CD1c-positive myeloid dendritic cell (primary cell): ENCODE measurements around the gene POLR3C.
"Not testable (repeated sequence)": the region's sequence is repeated elsewhere in the genome, so short reads cannot be mapped to it uniquely, and the experiment has no call there.

ENCODE experiments used
- DNase-seq: peaks from one replicate; pipeline ENCODE4 v3.0.0-alpha.2; 2016; ENCODE audit errors: extremely low spot score

The POLR3C gene

GRCh38 chr1:145823565-145824498 lies at the start of gene POLR3C, which contains the start of gene RNF115:
POLR3C (plus strand) TSS chr1:145824200; CDS start chr1:145825777, 1,577 bp downstream.
RNF115 (minus strand) TSS chr1:145824095; CDS start chr1:145823873, 222 bp downstream.
- DNase-seq, result peak; percentile 86

GRCh38 chr1:145777357-145778145 lies 46.4 kb upstream of the POLR3C start:
- DNase-seq, result no peak

DNA sequence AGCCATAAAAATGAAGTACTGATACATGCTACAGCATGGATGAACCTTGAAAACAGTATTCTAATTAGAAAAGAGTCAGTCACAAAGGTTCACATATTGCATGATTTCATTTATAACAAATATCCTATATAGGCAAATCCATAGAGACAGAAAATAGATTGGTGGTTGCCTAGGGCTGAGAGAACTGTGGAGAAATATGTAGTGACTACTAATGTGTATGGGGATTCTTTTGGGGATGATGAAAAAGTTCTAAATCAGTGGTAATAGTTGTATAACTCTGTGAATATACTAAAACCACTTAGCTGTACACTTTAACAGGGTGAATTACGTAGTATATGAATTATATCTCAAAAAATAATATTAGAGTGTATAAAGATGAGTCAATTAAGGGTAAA lies 45.9 kb upstream of the POLR3C start:
- no peak for DNase-seq

GRCh38 chr1:145782272-145783099 lies 41.5 kb upstream of the POLR3C start:
- no peak for DNase-seq

GRCh38 chr1:145784409-145784808 lies 39.6 kb upstream of the POLR3C start:
- no peak for DNase-seq

DNA sequence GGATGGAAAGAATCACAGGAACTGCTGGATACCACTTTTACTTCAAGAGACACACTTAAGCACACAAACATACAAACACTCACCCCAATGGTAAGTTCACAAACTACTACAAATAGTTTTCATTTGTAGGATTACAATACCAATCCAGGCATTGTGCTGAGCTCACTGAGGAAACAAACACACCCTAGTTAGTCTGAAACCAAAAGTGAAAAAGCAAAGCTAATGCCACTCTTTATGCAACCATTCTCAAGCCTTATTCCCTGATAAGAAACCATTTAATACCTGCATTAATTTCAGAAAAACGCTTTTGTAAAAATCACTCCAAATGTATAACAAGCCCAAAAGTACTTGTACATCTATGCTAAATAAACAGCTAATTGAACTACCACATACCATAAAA lies 38.5 kb upstream of the POLR3C start:
- DNase-seq, result no peak

GRCh38 chr1:145786271-145786670 lies 37.7 kb upstream of the POLR3C start:
- DNase-seq, result no peak

- no peak for DNase-seq
Measured at GRCh38 chr1:145788580-145788979, 35.4 kb upstream of the POLR3C start.

GRCh38 chr1:145791860-145792259 lies 32.1 kb upstream of the POLR3C start:
- DNase-seq, result not testable (repeated sequence)

DNA sequence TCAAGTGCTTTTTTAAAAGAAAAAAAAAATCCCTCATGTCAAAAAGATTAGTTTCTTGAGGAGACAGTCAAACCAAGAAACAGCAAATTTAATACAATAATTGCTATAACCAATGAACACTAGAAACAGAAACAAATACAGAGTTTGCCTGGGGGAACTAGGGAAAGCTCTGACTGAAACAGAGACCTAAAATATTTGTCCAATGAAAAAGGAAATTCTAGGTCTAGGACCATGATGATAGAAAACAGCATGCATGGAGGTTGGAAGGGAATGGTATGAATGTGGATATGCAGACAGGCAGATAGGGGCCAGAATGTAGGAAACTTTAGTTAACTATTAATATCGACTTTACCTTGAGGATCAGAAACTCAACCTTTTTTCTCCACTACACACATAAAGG lies 31.5 kb upstream of the POLR3C start:
- DNase-seq, result no peak

DNA sequence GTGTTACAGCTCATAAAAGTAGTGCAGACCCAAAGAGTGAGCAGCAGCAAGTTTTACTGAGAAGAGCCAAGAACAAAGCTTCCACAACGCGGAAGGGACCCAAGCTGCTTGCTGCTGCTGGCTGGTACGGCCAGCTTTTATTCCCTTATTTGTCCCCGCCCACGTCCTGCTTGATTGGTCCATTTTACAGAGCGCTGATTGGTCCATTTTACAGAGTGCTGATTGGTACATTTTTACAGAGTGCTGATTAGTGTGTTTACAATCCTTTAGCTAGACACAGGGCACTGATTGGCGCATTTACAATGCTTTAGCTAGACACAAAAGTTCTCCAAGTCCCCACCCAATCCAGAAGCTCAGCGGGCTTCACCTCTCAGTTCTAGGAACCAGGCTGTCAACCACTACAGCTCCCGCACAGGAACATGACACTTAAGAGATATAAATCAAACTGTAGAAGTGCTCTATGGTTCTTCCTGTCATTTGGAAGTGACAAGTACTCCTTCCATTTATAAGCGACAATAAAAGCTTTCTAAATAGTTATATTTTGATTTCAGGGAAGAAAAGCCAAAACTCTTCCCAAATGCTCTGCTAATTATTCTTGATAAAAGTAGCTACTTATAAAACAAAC lies 28.6 kb upstream of the POLR3C start:
- no peak for DNase-seq

DNA sequence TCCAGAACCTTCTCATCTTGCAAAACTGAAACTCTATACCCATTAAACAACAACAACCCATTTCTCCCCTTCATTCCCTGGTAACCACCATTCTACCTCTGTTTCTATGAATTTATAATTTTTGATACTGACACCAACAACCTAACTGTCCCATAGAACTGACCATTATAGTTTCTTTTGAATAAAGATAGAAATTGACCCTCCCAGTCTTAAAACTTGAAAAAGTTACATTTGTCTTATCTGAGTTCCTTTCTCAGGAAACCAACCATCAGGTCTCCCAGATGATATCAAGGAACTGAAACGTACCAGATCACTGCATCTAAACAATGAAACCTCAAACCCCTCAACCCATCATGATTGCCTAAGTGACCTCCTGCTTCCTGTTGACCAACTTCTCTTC lies 27.2 kb upstream of the POLR3C start:
- DNase-seq, result peak; percentile 8

GRCh38 chr1:145799806-145800205 lies 24.2 kb upstream of the POLR3C start:
- DNase-seq, result no peak

- peak; percentile 5 for DNase-seq
Measured at GRCh38 chr1:145804235-145805045, 19.6 kb upstream of the POLR3C start.

GRCh38 chr1:145805057-145805456 lies 18.9 kb upstream of the POLR3C start:
- DNase-seq, result no peak

DNA sequence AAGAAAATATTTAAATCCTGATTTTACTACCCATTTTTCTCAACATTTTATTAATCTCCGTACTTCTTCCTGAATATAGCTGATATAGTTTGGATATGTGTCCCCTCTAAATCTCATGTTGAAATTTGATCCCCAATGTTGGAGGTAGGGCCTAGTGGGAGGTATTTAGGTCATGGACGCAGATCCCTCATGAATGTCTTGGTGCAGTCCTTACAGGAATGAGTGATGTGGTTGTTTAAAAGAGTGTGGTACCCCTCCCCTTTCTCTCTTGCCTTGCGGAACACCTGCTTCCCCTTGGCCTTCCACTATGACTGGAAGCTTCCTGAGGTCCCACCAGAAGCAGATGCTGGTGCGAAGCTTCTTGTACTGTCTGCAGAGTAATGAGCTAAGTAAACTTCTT lies 17.6 kb upstream of the POLR3C start:
- no peak for DNase-seq

DNA sequence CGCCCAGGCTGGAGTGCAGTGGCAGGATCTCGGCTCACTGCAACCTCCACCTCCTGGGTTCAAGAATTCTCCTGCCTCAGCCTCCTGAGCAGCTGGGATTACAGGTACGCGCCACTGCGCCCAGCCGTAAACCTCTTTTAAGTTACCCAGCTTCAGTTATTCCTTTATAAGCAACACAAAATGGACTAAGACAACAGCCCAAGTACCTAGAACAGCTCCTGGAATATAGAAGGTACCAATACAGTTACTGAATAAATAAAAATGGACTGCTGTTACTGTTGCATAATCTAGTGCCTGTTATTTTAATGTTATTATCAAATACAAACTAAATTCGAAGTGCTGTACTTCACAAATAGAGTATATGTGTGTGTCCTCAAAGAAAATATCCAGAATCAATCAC lies 17.2 kb upstream of the POLR3C start:
- no peak for DNase-seq

- DNase-seq, result not testable (repeated sequence)
Measured at GRCh38 chr1:145812977-145813810, 10.8 kb upstream of the POLR3C start.

GRCh38 chr1:145818095-145818494 lies 5.9 kb upstream of the POLR3C start:
- not testable (repeated sequence) for DNase-seq
